Hippocampal formation (tissue), 2 donors: Measurements from ENCODE around the gene MYL11.

Experiments
- DNase-seq, 2 donors: peaks; one replicate each; lab custom pipeline; 2025; lab: John Stamatoyannopoulos, UW

Gene MYL11

DNA sequence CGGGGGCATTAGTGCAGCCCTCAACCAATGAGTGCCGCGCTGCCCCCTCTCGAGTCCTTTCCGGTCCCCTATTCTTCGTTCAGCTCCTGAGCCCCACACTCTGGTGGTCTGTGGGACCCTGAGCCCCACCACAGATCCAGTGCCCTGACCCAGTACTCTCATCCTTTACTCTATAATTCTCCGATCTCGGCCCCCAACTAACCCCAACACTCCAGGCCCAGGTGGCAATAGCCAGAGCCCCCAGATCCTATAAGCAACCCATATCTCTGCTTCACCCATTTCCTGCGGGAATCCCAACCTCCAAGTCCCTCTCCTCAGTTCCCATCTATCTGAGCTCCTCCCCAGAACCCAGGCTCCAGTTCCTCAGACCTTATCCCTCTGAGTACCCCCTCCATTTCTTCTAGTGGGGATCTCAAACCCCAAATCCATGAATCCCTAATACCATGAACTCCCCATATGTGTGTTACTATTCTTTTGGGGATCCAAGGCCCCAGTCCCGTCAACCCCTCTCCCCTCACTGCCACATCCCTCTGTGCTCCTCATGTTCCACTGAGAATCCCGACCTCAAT lies 3.3 kb upstream of the MYL11 start:
- DNase-seq = no peak

DNA sequence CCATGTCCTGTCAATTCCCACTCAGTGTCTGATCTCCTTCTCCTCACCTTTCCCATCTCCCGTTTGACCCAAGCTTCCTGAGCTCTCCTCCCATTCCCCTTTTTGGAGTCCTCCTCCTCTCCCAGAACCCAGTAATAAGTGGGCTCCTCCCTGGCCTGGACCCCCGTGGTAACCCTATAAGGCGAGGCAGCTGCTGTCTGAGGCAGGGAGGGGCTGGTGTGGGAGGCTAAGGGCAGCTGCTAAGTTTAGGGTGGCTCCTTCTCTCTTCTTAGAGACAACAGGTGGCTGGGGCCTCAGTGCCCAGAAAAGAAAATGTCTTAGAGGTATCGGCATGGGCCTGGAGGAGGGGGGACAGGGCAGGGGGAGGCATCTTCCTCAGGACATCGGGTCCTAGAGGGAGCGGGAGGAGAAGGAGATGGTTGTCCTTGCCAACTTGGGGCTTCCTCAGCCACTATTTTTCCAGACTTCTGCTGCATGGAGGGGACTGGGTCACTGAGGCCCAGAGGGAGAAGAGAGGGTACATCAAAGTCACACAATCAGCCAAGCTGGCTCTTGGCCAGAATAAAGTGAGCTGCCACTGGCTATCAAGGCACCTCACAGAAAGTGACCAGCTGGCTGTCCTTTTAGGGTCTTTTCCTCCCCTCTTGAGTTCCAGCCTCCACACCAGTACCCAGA lies 2.4 kb upstream of the MYL11 start:
- DNase-seq = no peak

DNA sequence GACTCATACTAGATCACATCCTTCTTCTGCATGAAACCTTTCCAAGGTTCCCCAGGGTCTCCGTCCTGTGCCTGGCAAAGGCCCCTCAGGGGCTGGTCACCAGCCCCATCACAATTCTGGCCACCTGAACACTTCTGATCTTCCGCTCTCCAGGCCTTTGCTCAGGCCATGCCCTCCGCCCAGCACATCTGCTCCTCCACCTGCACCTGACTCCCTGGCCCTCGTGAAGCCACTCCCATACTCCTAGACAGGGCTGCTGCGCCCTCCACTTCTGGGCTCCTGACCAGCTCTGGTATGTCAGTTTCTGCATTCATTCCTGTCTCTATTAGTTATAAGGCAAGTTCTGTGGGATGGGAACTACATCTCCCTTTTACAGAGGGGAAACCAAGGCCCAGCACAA lies 1.9 kb upstream of the MYL11 start:
- DNase-seq = no peak

DNA sequence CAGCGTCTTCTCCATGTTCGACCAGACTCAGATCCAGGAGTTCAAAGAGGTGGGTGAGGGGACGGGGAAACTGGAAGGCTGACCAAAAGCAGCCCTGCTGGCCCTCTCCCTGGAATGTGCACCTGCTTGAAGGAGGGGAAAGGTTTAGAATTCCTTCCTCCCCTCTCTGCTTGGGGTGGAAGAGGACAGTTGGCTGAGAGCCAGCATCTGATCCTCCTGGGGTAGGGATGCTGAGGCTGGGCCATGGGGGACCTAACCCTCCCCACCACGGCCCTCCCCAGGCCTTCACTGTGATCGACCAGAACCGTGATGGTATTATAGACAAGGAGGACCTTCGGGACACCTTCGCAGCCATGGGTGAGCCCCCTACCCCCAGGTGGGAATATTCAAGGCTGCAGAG lies 1.3 kb downstream of the MYL11 start:
- no peak for DNase-seq

DNA sequence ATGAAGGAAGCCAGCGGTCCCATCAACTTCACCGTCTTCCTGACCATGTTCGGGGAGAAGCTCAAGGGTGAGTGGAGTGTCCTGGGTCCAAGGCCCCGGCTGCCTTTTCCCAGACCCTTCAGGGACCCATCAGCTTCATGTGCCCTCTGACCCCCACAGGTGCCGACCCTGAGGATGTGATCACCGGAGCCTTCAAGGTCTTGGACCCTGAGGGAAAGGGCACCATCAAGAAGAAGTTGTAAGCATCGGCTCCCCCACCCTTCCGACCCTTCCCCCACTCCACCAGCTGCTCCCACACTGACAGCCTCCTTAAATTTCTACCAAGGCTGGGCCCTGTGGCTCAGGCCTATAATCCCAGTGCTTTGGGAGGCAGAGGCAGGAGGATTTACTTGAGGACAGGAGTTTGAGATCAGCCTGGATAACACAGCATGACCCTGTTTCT lies 1.9 kb downstream of the MYL11 start:
- DNase-seq = no peak

DNA sequence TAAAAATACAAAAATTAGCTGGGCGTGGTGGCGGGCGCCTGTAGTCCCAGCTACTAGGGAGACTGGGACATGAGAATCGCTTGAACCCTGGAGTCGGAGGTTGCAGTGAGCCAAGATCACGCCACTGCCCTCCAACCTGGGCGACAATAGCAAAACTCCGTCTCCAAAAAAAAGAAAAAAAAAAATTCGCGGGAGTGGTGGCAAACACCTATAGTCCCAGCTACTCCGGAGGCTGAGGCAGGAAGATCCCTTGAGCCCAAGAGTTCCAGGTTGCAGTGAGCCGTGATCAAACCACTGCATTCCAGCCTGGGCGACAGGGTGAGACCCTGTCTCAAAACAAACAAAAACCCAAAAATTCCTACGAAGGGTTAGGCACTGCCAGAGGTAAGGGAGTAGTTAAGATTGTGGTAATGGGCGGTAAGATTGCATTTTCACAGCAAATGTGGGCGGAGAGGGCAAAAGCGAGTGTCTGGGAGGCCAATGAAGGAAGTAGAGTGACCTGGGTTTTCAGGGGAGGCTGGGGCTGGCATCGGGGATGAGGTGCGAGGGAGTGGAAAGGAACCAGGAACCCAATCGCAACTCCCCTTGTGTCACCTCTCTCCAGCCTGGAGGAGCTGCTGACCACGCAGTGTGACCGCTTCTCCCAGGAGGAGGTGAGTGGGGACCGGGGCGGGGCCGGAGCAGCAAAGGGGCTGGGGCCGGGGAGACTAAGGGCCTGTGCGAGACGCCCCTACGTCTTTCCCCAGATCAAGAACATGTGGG lies 2.6 kb downstream of the MYL11 start:
- DNase-seq = no peak

DNA sequence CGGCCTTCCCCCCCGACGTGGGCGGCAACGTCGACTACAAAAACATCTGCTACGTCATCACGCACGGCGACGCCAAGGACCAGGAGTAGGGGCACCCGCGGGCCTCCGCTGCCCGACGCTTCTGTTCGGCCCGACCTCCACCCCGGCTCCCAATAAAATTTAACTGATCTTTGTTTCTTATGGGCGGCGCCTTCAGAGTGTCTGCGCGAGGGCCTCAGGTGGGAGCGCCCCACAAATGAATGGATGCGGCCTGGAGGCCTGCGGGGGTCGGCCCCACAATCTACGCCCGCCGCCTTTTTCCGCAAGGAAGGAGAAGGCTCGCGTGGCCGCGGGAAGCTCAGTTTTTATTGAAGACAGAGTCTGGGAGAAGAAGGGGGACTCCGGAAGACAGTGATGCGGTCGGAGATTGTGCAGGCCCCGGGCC lies 3.2 kb downstream of the MYL11 start:
- DNase-seq = peak; percentile 83 to 92

DNA sequence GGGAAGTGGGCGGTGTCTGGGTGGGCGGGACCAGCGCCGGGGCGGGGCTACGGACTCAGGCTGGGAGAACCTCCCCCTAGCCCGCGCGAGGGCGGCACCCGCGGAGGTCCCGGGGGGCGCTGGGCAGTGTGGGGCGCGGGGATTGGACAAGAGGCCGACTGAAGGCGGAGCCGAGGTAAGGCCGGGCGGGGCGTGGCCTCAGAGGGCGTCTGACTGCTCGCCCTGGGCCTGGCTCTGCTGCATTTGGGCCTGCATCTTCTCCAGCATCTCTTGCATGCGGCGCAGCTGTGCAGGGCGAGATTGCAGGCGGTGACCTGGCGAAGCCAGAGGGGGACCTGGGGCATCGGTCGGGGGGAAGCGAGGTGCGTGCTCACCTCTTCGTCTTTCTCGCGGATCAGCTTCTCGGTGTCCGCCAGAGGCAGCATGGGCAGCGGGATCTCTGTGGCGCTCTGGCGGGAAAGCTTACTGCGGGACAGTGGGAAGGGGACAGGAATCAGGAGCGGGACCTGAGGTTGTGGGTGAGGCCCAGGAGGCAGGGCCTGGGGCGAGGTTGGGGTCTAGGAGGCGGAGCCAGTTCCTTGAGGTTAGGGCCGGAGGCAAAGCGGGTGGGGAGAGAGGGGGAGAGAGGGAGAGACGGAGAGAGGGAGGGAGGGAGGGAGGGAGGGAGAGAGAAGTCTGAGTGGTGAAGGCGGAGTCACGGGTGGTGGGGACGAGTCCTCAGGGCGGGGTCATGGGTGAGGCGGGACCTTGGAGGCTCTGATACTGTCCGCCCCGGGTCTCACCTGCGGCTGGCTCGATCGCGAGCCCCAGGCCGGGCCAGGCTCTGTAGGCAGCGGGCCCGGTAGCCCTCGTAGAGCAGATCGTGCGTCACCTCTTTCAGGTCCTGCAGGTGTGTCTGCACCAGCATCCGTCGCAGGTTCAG lies 3.9 kb downstream of the MYL11 start:
- peak; percentile 98 to 99 for DNase-seq

DNA sequence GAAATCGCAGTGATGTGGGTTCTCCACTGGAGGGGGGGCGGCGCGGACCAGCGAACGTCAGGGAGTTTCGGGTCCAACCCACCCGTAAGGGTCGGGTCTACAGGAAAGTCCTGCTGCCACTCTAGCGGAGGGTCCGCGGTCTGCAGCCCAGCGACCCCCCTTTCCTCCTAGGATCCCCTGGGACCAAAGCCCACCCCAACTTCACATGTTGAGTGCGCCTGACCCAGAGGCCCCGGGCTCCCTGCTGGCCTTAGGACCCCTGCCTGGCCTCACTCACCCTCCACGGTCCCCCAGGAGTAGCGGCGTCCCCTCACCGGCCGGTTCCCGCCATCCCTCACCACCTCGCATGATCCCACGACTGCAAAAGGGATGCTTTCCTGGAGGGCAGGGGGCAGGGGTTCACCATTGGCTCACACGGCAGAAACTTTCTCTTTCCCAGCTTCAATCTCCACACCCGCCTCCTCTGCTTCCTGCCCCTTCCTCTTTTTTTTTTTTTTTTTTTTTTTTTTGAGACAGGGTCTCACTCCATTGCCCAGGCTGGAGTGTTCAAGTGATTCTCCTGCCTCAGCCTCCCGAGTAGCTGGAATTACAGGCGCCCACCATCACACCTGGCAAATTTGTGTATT lies 4.7 kb downstream of the MYL11 start:
- no peak for DNase-seq

DNA sequence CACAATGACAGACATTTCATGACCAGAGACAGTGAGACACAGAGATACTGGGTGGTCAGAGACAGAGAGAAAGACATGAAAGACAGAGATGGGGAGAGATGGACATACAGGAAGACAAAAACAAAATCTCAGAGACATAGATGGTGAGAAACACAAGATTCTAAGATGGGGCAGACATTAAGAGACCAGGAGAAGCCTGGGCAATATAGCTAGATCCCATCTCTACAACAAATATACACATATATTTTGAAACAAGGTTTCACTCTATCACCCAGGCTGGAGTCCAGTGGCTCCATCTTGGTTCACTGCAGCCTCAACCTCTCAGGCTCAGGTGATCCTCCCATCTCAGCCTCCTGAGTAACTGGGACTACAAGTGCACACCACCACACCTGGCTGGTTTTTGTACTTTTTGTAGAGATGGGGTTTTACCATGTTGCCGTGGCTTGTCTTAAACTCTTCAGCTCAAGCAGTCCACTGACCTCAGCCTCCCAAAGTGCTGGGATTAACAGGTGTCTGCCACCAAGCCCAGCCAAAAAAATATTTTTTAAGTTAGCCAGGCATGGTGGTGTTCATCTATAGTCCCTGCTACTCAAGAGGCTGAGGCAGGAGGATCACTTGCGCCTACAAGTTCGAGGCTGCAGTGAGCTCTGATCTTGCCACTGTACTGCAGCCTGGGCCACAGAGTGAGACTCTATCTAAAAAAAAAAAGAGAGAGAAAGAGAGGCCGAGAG lies 5.6 kb downstream of the MYL11 start:
- DNase-seq = no peak

DNA sequence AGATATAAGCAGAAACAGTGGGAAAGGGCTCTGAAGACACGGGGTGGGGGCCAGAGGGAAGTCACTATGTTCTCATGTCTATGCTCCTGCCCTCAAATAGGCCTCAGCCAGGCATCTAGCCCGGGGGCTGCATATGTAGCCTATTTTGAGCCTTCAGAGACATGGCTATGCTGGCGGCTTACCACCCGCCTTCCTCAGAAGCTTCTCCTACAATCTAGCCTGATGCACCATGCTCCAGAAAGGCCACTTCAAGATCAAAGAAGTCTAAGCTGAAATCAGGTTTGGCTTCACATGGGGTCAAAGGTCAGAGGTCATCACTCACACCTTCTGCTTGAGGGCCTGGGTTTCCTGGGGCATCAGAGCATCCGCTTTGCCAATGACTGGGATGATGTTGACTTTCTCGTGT lies 6.2 kb downstream of the MYL11 start:
- no peak for DNase-seq

DNA sequence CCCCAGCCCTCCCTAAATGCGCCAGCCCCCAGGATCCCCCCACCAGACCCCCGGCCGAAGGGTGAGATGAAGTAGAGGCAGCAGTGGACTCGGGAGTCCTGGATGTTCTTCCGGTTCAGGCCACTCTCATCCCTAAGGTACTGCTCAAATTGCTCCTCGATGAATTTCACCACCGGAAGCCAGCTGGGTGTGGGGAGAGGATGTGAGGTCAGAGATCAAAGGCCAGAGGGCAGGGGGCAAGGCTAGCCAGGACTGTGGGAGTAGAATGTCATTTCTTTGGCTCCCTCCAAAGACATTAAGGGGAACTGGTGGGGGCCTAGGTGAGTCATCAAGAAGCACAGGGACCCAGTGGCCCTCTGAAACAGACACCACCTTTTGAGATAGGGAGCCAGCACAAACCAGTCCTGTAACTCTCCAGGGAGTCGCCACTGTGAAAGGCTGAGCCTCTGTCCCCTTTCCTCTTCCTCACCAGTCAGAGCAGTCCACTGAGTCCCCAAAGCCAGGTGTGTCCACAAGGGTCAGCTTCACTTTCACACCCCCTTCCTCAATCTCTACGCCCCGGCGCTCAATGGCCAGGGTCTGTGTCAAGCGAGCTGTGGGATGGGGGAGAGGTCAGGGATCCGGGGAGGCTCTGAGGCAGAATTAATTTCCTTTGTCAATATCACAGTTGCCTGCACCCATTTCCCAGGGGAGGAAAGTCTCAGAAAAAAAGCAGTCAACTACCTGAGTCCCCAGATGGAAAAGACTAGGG lies 6.9 kb downstream of the MYL11 start:
- DNase-seq = no peak

DNA sequence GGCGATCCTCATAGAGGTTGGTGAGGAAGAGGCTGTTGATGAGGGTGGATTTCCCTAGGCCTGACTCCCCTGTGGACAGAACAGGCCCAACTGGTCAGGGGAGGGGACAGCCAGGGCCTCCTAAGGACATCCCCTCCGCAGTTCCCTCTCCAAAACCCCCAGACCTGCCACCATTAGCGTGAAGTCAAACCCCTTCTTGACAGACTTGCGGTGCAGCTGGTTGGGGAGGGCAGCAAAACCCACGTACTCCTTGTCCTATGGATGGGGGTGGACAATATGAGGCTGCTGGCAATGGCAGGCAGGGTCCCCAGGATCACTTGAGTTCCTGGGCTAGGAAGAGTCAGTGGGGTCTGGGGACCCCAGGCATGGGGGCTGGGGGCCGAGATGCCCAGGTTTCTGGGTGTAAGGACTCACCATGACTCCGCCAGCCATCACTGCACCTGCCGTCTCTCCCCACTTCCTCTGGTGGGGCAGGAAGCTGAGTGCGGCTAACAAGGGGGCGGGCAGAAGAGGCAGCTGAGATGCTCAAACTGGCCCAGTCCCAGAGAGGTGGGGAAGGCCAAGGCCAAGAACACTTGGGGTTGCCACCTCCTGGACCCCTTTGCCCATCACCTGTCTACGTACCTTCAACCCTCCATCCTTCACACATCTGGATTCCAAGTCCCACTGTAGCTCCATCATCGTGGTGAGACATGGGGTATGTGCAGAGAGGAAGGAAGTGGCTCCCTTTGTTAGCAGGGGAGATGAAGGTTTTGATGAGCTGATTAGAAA lies 7.7 kb downstream of the MYL11 start, which contains the start of gene SEPTIN1:
Gene SEPTIN1, minus strand, starts transcription at position 451 of the 771 bp plus-strand sequence. Its CDS starts 19 bp downstream, at position 432.
- no peak for DNase-seq

DNA sequence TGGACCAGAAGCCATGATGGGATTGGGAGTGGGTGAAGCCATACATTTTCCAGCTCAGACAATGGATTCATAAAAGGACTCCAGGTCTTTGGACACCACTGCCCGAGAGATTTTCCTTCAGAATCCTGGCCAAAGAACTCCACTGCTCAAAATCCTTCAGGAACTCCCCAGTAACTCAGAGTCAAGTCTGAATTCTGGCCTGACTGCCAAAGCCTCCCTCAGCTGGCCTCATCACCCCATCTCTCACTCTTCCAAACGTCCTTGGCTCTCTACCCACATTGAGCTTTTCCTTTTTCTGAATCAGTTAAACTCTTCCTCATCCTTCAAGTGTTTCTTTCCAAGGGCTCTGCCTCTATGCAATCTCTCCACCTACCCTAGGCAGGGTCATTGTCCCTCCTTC lies 8.9 kb downstream of the MYL11 start:
- DNase-seq = no peak

DNA sequence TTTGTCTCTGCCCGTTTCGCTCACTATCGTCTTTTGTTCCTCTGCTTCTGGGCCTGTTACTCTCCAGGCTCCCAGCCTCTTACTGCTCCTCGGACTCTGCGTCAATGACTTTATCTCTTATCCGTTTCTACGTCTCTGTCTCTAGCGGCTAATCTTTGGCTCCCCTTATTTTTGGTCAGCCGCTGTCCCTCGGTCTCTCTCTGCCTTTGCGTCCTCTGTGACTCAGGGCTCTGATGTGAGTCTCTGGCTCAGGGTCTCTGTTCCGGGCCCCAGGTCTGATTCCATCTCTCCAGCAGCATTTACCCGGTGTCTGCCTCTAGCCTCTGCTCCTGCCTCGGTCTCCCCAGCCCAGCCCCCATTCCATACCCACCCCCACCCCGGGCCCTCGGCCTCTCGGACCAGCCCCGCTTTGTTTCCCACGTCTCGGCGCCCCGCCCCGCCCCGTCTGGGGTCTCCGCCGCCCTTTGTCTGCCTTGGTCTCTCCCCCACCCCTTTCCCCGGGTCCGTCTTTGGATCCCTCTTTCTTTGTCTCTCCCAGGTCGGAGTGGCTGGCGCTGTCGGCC lies 20.1 kb downstream of the MYL11 start:
- DNase-seq = no peak

DNA sequence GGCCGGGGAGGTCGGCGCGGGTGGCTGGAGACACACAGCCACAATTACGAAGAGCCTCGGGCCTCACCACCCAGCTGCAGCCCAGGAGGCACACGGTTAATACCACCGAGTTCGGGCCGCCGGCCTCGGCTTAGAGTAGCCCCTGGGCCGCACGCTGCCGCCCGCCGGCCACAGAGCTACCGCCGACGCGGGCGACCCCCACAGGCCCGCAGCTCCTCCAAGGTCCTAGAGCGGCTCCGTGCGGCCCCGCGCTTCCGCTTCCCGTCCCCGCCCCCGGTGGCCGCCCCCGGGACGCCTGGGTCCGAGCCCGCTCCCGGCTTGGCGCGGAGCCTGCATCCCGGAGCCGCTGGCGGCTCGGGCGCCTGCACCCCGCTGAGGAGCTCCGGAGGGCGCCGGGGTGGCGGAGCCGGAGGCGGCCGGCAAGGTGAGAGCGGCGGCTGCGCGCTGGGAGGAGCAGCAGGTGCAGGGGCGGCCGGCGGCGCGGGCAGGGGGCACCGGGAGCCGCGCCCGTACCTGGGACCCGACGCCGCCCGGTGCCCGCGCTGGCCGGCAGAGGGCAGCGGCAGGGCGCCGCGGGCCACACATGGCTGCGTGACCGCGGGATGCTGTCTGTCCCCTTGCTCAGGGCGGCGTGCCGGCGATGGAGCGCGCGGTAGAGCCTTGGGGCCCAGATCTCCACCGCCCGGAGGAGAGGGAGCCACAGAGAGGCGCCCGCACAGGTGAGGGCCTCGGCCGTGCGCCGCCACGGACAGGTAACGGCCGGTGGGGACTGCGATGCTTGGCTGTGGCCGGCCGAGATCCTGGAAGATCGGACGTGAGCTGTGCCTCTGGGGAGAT lies 20.8 kb downstream of the MYL11 start, which contains the start of gene ZNF48:
Gene ZNF48, plus strand, starts transcription at position 266 of the 837 bp plus-strand sequence. Its CDS starts 375 bp downstream, at position 641.
- peak; percentile 80 to 87 for DNase-seq

DNA sequence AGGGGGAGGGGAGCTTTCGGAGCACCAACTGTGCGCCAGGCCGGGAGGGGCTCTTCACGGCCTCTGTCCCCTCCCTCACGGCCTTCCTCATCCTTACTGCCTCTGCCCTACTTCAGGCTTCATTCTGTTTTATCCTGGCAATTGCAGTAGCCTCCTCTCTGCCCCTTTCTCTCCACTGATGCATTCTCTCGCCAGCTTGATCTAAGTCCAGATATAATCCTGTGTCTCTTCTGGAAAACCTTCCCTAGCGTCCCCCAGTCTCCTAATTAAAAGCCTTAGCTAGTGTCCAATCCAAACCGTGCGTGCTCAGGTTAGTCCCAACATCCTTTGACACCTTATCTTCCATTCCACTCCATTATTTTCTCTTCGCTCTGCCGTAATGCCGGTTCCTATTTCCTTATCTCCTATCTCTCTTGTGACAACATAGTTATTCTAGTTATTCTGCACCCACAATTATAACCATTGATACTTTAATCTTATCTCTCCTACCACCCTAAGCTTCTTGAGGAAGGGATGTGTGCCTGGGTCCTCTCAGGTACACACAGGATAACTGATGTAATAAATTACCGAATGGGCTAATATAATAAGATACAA lies 21.5 kb downstream of the MYL11 start:
- peak in 1 of 2 donors; percentile 23 for DNase-seq
